ENCODE data around the gene ALK. TPM values are rescaled to one million over a fixed set of nuclear protein-coding genes. Genes with fewer than 3 reads are reported as not detected.

The ALK gene
- total and polyA plus RNA-seq, 10 of the 15 experiments (the other 5 are each of a cell fraction or from before 2014, with no cell fraction given): 0.11 TPM; not detected in 9

GRCh38 chr2:29606104-29607037 lies 315.0 kb downstream of the ALK start:
- H3K79me2 ChIP-seq (ENCODE audit: control insufficient read depth, insufficient read depth, low read length): no peaks in the 10 kb centered on the region
- no peak overlapping the region for H2AFZ ChIP-seq (ENCODE audit: control insufficient read depth, low read depth, low read length)
- H3K36me3 ChIP-seq (ENCODE audit: control insufficient read depth in 2 of 2, insufficient read depth in 2 of 2, low read length in 1 of 2): no peaks in the 10 kb centered on the region
- peak; percentile 18 for FAIRE-seq
- ATAC-seq: no peak
- no peak overlapping the region for H3K4me2 ChIP-seq (ENCODE audit: control insufficient read depth, insufficient read depth)
- BruUV-seq (replicated peaks): no TSS peak
- H3K9ac ChIP-seq (ENCODE audit: control insufficient read depth, insufficient read depth, low read length): no peak overlapping the region
- SMC1A ChIA-PET (ENCODE audit: uncharacterized antibody, unreplicated experiment): no interaction called here
- H3K4me1 ChIP-seq (ENCODE audit: control insufficient read depth, insufficient read depth, low read length): no peaks in the 10 kb centered on the region
- no peaks in the 10 kb centered on the region for H3K9me3 ChIP-seq (replicated peaks; ENCODE audit: control insufficient read depth, insufficient read depth, low read length)
- RAD21 ChIA-PET (ENCODE audit: unreplicated experiment): no interaction called here
- CTCF ChIA-PET: no interaction called here
- H4K20me1 ChIP-seq (ENCODE audit: control insufficient read depth, insufficient read depth): no peaks in the 10 kb centered on the region; the same call in 1 of the 2 replicates
- 56% methylated on average over 1 of the region's 1 CpG for WGBS (ENCODE audit: insufficient coverage, insufficient replicate concordance, low lambda C conversion rate, missing lambda C conversion rate)
- intact Hi-C loops (cut with micrococcal nuclease; ENCODE audit: unreplicated experiment) (no loop called here), in situ Hi-C loops (cut with MboI) (no loop called here)
- no peak overlapping the region for H3K27ac ChIP-seq (ENCODE audit: control insufficient read depth, insufficient read depth)
- POLR2A ChIA-PET: no interaction called here
- no peak overlapping the region for H3K4me3 ChIP-seq
- no peak for TF ChIP-seq JUND (IDR thresholded peaks at IDR 0.05; ENCODE audit: low read depth, low read length)
- peak; percentile 59; the same call in 1 of the 2 replicates for TF ChIP-seq ZBTB40 (IDR thresholded peaks at IDR 0.05; ENCODE audit: borderline replicate concordance)
- no peaks in the 10 kb centered on the region for H3K27me3 ChIP-seq (replicated peaks in 1 of 2; ENCODE audit: control insufficient read depth in 2 of 2, insufficient read depth in 2 of 2, low read length in 1 of 2)
- DNase-seq (ENCODE audit: low read depth, low spot score): no peak

Data from GM12878 (cell line).